Psoas muscle (tissue), 8 donors: ENCODE measurements around the gene AQP3. TPM values are rescaled to one million over a fixed set of nuclear protein-coding genes. Genes with fewer than 3 reads are reported as not detected.

Source experiments
- ATAC-seq, 4 donors: fragments of 200-7000 bp; cut with Tn5 transposase; one replicate each; pipeline ENCODE4 v1.9.1; 2020; ENCODE audit warnings: moderate library complexity in 3 of 4, mild to moderate bottlenecking in 2 of 4
- DNase-seq, 2 donors: peaks; one replicate each; pipeline ENCODE4 v3.0.0-alpha.2; 2020
- H3K27ac ChIP-seq: fragments of 200-600 bp; one replicate; pipeline ENCODE4 v1.8.0; 2022
- H3K27me3 ChIP-seq, 3 donors: fragments of 200-600 bp in 1 of 3; one replicate each; pipeline versions ENCODE4 v1.6.1 to v1.8.0; 2013 to 2022; ENCODE audit warnings: low read length in 2 of 3, mild to moderate bottlenecking in 2 of 3, moderate library complexity in 1 of 3; ENCODE audit not compliant: insufficient read depth in 3 of 3
- H3K36me3 ChIP-seq, 2 donors: fragments of 200-600 bp in 1 of 2; one replicate each; pipeline versions ENCODE4 v1.6.1 to v1.8.0; 2013 to 2022; ENCODE audit warnings: low read depth in 1 of 2, mild to moderate bottlenecking in 1 of 2, moderate library complexity in 1 of 2; ENCODE audit not compliant: insufficient read depth in 1 of 2
- H3K4me1 ChIP-seq: fragments of 200-600 bp; one replicate; pipeline ENCODE4 v1.8.0; 2022
- H3K4me3 ChIP-seq: fragments of 200-600 bp; one replicate; pipeline ENCODE4 v1.8.0; 2022; ENCODE audit warnings: mild to moderate bottlenecking
- H3K9me3 ChIP-seq: fragments of 200-600 bp; one replicate; pipeline ENCODE4 v1.8.0; 2022
- WGBS, 3 donors: extraction: QIAGEN DNeasy Blood & Tissue Kit; methylation state at CpG; one replicate each; pipeline versions ENCODE4 v1.1.6 to v1.1.7; 2013; 5-methylcytosine and 5-hydroxymethylcytosine counted together
- intact Hi-C, 2 donors: fragments of 100-400 bp; cut with DNase I; formaldehyde crosslinking; loops; one replicate each; pipeline versions ENCODE4 v1.11.0 to v1.14.2; 2022
- polyA plus RNA-seq, 3 donors: library from polyadenylated mRNA; stranded (reverse); fragments of 200-250 nt; gene quantifications; one replicate each; pipeline ENCODE4 v1.2.3, GENCODE V29; 2013
- total RNA-seq, 4 donors: library from RNA; stranded (reverse); fragmentation: NEBNext Ultra II Directional in 2 of 4; extraction: Animal tissue kit (Norgen Biotek cat#: 25700) in 2 of 4; gene quantifications; one replicate each; pipeline versions ENCODE4 v1.2.1 to v1.2.4, GENCODE V29; 2021 to 2023
- TF ChIP-seq, protein P1 (sequence below): fragments of 200-600 bp; IDR thresholded peaks from one replicate; pipeline ENCODE4 v1.8.0; 2022; ENCODE audit warnings: antibody characterized with exemption
- donor health status: healthy with polysubstance abuse.
- donor health status: DM: no; HTN: no; CAD: no; lungs with moderate emphysema.
- donor health status: Bipolar disorder and iron deficiency.
- donor health status: healthy.
- donor health status: DM: yes; HTN: yes; CAD: no.
- donor health status: DM: no; HTN: no; CAD: no.
- donor health status: DM: no; HTN: no; CAD: no.
- donor health status: DM: yes; HTN: yes; CAD: no.

Gene AQP3
- total and polyA plus RNA-seq, 7 donors, result 2.5 to 12.0 (median 4.7) TPM

- H3K4me1 ChIP-seq, result peaks cover 14% of the 10 kb centered on the region
- H3K36me3 ChIP-seq, result no peaks in the 10 kb centered on the region
- ATAC-seq, result no peak
- no peaks in the 10 kb centered on the region for H3K27me3 ChIP-seq
- WGBS, 3 donors, result 73 to 80% (median 79%) methylated on average over 10 of the region's 10 CpGs
- no peak for DNase-seq
- H3K4me3 ChIP-seq, result no peak overlapping the region
- intact Hi-C loops, result no loop called here
- no peaks in the 10 kb centered on the region for H3K9me3 ChIP-seq
- TF ChIP-seq, protein P1, sequence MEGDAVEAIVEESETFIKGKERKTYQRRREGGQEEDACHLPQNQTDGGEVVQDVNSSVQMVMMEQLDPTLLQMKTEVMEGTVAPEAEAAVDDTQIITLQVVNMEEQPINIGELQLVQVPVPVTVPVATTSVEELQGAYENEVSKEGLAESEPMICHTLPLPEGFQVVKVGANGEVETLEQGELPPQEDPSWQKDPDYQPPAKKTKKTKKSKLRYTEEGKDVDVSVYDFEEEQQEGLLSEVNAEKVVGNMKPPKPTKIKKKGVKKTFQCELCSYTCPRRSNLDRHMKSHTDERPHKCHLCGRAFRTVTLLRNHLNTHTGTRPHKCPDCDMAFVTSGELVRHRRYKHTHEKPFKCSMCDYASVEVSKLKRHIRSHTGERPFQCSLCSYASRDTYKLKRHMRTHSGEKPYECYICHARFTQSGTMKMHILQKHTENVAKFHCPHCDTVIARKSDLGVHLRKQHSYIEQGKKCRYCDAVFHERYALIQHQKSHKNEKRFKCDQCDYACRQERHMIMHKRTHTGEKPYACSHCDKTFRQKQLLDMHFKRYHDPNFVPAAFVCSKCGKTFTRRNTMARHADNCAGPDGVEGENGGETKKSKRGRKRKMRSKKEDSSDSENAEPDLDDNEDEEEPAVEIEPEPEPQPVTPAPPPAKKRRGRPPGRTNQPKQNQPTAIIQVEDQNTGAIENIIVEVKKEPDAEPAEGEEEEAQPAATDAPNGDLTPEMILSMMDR, result no peak
- H3K27ac ChIP-seq, result no peak overlapping the region
These were observed 3.8 kb downstream of the AQP3 start for GRCh38 chr9:33443464-33444154.

DNA sequence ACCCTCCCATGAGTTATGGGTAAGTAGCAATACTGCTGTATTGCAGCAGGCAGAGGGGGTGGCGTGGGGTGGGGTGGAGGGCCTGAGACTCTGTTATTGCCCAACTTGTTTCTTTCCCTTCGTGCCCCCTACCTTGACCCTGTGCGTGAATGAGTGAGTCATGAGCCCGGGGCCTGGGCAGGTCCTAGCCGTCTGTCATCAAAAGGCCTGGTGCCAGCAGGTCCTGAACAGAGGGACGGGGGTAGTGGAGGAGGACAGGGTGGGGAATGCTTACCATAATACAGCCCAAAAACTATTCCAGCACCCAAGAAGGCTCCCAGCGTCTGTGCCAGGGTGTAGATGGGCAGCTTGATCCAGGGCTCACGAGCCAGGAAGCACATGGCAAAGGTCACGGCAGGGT is 4.3 kb downstream of the AQP3 start:
- no peak overlapping the region for H3K27ac ChIP-seq

DNA sequence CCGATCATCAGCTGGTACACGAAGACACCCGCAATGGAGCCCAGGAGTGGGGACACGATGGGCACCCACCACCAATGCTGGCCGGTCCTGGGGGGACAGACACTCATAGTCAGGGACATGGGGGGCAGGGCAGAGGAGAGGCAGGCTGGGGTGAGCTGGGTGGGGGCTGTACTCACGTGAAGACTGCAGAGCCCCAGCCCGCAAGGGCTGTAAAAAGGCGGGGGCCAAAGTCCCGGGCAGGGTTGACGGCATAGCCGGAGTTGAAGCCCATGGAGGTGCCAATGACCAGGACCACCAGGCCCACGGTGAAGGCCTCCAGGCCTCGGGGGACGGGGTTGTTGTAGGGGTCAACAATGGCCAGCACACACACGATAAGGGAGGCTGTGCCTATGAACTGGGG is 5.3 kb downstream of the AQP3 start:
- no peak for DNase-seq
- 90 to 96% (median 94%) methylated on average over 15 of the region's 15 CpGs for WGBS, 3 donors
- peaks cover 12% of the 10 kb centered on the region for H3K4me1 ChIP-seq
- no peaks in the 10 kb centered on the region for H3K27me3 ChIP-seq
- no peaks in the 10 kb centered on the region for H3K36me3 ChIP-seq
- no peak for ATAC-seq
- H3K27ac ChIP-seq, result no peak overlapping the region
- H3K9me3 ChIP-seq, result no peaks in the 10 kb centered on the region
- no peak overlapping the region for H3K4me3 ChIP-seq
- intact Hi-C loops, result no loop called here
- TF ChIP-seq, protein P1, result no peak

More for the DNA sequence above, 4.3 kb downstream of the AQP3 start:
- WGBS, 3 donors, result 86 to 89% (median 87%) methylated on average over 9 of the region's 9 CpGs
- intact Hi-C loops, result no loop called here
- no peaks in the 10 kb centered on the region for H3K27me3 ChIP-seq
- peaks cover 14% of the 10 kb centered on the region for H3K4me1 ChIP-seq
- TF ChIP-seq, protein P1, result no peak
- ATAC-seq, result no peak
- H3K4me3 ChIP-seq, result no peak overlapping the region
- no peaks in the 10 kb centered on the region for H3K36me3 ChIP-seq
- H3K9me3 ChIP-seq, result no peaks in the 10 kb centered on the region
- DNase-seq, result peak in 1 of 2 donors; percentile 26

- no peaks in the 10 kb centered on the region for H3K4me1 ChIP-seq
- H3K36me3 ChIP-seq, result no peaks in the 10 kb centered on the region
- H3K4me3 ChIP-seq, result no peak overlapping the region
- ATAC-seq (no peak), DNase-seq (no peak)
- no peaks in the 10 kb centered on the region for H3K9me3 ChIP-seq
- H3K27ac ChIP-seq, result no peak overlapping the region
- WGBS, 3 donors, result 83 to 96% (median 94%) methylated on average over 1 of the region's 1 CpG
- TF ChIP-seq, protein P1, result no peak
- peaks cover 0 to 11% (median 2%) of the 10 kb centered on the region in 3 donors for H3K27me3 ChIP-seq
- intact Hi-C loops, result no loop called here
These were observed 6.8 kb downstream of the AQP3 start for GRCh38 chr9:33440609-33441008.

GRCh38 chr9:33440204-33440603 is 7.2 kb downstream of the AQP3 start:
- H3K36me3 ChIP-seq, result no peaks in the 10 kb centered on the region
- no peak overlapping the region for H3K27ac ChIP-seq
- ATAC-seq (no peak), DNase-seq (no peak)
- intact Hi-C loops, result no loop called here
- H3K4me3 ChIP-seq, result no peak overlapping the region
- TF ChIP-seq, protein P1, result no peak
- WGBS, 3 donors, result 85 to 93% (median 89%) methylated on average over 7 of the region's 7 CpGs
- H3K9me3 ChIP-seq, result no peaks in the 10 kb centered on the region
- H3K27me3 ChIP-seq, result peaks cover 0 to 11% (median 2%) of the 10 kb centered on the region in 3 donors
- no peaks in the 10 kb centered on the region for H3K4me1 ChIP-seq
